Natural killer cell treated with Interleukin-12 subunit alpha and Interleukin-12 subunit beta and Interleukin-15 and Interleukin-18, amount 100 ng/mL, for 72 hours (primary cell): Measurements from ENCODE around the gene ADGRV1. TPM values are rescaled to one million over a fixed set of nuclear protein-coding genes. Genes with fewer than 3 reads are reported as not detected.

Source experiments
- ATAC-seq, 2 donors: fragments of 150-1000 bp; cut with Tn5 transposase in 1 of 2; sonication (Bioruptor Pico), chemical (Tn5 transposase) in 1 of 2; 2 replicates each; pipeline ENCODE4 v1.10.0; 2021
- DNase-seq: peaks from one replicate; pipeline ENCODE4 v3.0.0; 2022; ENCODE audit warnings: low spot score
- H3K27ac Mint-ChIP-seq, 2 donors: 1 replicate in 1 of 2; 2 replicates in 1 of 2; pipeline ENCODE4 v1.8.0; 2022; ENCODE audit warnings: mixed read lengths in 2 of 2, mild to moderate bottlenecking in 1 of 2, moderate library complexity in 1 of 2
- H3K27me3 Mint-ChIP-seq, 2 donors: 1 replicate in 1 of 2; 2 replicates in 1 of 2; pipeline ENCODE4 v1.8.0; 2022; ENCODE audit warnings: mixed read lengths in 2 of 2
- H3K36me3 Mint-ChIP-seq: one replicate; pipeline ENCODE4 v1.8.0; 2022; ENCODE audit warnings: mixed read lengths
- H3K4me1 Mint-ChIP-seq, 2 donors: 1 replicate in 1 of 2; 2 replicates in 1 of 2; pipeline ENCODE4 v1.8.0; 2022; ENCODE audit warnings: low read depth in 2 of 2, mixed read lengths in 2 of 2, mild to moderate bottlenecking in 1 of 2
- H3K4me3 Mint-ChIP-seq: one replicate; pipeline ENCODE4 v1.8.0; 2022; ENCODE audit warnings: mixed read lengths
- H3K9me3 Mint-ChIP-seq: 2 replicates; pipeline ENCODE4 v1.8.0; 2022; ENCODE audit warnings: mixed read lengths
- total RNA-seq, 2 donors: library from RNA; stranded (reverse); gene quantifications; one replicate each; pipeline ENCODE4 v1.2.3, GENCODE V29; 2022

Gene ADGRV1
- total RNA-seq, 2 donors from 2014 or later, result 0.33 TPM; not detected in 1

GRCh38 chr5:90930756-90931431 lies 372.3 kb downstream of the ADGRV1 start:
- H3K27ac Mint-ChIP-seq, result peak overlapping the region in 1 of 2 donors; percentile 1
- peaks cover 7 to 10% of the 10 kb centered on the region in 2 donors for H3K27me3 Mint-ChIP-seq
- H3K36me3 Mint-ChIP-seq, result no peaks in the 10 kb centered on the region
- peaks cover 0 to 4% of the 10 kb centered on the region in 2 donors for H3K4me1 Mint-ChIP-seq
- no peak for ATAC-seq
- no peak overlapping the region for H3K4me3 Mint-ChIP-seq
- no peak for DNase-seq
- H3K9me3 Mint-ChIP-seq, result no peaks in the 10 kb centered on the region

DNA sequence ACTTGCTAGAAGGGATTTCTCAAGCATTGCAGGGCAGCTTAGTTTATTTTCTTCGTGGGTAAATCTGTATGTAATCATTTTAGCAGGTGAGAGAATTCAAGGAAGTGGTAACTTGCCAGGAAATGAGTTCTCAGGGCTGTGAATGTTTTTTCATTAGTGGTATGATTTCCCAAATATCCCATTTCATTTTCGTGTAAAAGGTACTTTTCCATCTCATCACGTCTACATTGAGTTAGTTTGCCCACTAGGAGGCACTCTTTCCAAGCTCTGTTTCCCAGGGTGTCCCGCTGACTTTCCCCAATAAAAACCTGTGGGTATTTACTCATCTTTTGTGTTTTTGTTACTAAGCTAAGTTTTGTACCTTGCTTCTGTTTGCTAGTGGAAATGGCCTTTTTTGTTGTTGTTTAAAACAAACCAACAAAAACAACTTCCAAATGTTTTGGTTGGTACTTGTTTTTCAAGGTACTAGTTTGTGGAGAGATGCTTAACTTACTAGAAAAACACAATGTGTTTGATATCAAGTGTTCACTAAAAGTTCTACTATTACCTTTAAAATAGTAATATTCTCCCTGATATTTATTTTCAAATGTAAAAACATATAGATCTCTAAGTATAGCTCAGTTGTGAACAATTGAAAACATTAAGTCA lies 373.6 kb downstream of the ADGRV1 start:
- Mint-ChIP-seq H3K4me1 (peaks cover 0 to 4% of the 10 kb centered on the region in 2 donors), H3K4me3 (no peak overlapping the region), H3K36me3 (no peaks in the 10 kb centered on the region), H3K27me3 (peaks cover 7 to 10% of the 10 kb centered on the region in 2 donors), H3K9me3 (no peaks in the 10 kb centered on the region), H3K27ac (no peak overlapping the region)
- ATAC-seq (peak in 1 of 2 donors; percentile 62), DNase-seq (peak; percentile 72)

DNA sequence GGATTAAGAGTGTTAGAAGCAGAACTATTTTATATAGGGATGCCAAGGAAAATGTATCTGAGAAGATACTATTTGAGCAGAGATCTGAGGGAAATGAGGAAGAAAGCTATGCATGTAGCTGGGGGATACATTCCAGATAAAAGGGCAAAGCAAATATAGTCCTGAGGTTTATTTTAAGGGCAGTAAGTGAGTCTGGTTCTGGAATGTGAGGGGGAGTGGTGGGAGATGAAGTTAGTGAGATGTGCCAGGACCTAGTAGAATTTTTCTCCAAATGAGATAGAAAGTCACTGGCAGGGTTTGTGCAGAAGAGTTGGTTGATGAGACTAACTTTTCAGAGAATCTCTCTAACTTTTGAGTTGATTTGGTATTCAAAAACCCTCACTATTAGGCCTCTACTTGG lies 374.7 kb downstream of the ADGRV1 start:
- H3K27me3 Mint-ChIP-seq, result peaks cover 7 to 10% of the 10 kb centered on the region in 2 donors
- no peaks in the 10 kb centered on the region for H3K9me3 Mint-ChIP-seq
- DNase-seq (no peak), ATAC-seq (no peak)
- H3K4me3 Mint-ChIP-seq, result no peak overlapping the region
- H3K4me1 Mint-ChIP-seq, result peaks cover 0 to 4% of the 10 kb centered on the region in 2 donors
- H3K27ac Mint-ChIP-seq, result peak overlapping the region in 1 of 2 donors; percentile 13
- no peaks in the 10 kb centered on the region for H3K36me3 Mint-ChIP-seq

DNA sequence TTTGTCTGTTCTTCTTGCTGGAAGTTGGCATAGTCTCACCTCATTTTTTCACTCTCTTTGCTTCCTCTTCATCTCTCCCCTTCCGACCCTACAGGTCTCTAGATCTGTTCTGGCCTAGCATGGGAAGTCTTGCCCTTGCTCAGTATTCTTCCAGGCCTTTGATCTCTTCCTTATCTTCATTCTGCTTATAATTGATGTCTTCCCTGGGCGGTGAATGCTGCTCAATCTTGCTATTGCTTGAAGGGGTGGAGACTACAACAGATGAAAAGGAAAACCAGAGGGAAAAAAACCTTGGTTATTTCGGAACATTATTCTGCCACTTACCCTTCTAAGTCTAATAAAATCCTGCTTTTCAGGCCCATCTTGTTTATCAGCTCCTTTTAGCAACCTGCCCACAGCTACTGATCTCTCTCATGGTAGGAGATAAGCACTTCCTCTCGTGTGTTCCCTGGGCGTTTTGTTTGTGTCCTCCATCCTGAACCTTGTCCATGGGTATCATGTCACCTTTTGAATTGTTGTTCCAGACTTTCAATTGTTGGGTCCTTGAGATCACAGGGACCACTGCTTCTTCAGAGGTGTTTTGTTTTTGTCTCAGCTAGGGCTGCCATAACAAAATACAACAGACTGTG lies 375.6 kb downstream of the ADGRV1 start:
- DNase-seq (no peak), ATAC-seq (peak in 1 of 2 donors; percentile 55)
- Mint-ChIP-seq H3K27ac (no peak overlapping the region), H3K27me3 (peaks cover 7% of the 10 kb centered on the region in 2 donors), H3K9me3 (no peaks in the 10 kb centered on the region), H3K36me3 (no peaks in the 10 kb centered on the region), H3K4me1 (peaks cover 0 to 4% of the 10 kb centered on the region in 2 donors), H3K4me3 (no peak overlapping the region)

GRCh38 chr5:90934738-90935137 lies 376.1 kb downstream of the ADGRV1 start:
- ATAC-seq (no peak), DNase-seq (no peak)
- Mint-ChIP-seq H3K4me3 (no peak overlapping the region), H3K4me1 (peaks cover 0 to 4% of the 10 kb centered on the region in 2 donors), H3K27ac (no peak overlapping the region), H3K27me3 (peaks cover 5 to 7% of the 10 kb centered on the region in 2 donors), H3K9me3 (no peaks in the 10 kb centered on the region), H3K36me3 (no peaks in the 10 kb centered on the region)

GRCh38 chr5:90939211-90939610 lies 380.6 kb downstream of the ADGRV1 start:
- H3K4me3 Mint-ChIP-seq, result no peak overlapping the region
- H3K27ac Mint-ChIP-seq, result peak overlapping the region in 1 of 2 donors; percentile 78
- peaks cover 4 to 12% of the 10 kb centered on the region in 2 donors for H3K4me1 Mint-ChIP-seq
- DNase-seq (no peak), ATAC-seq (no peak)
- H3K27me3 Mint-ChIP-seq, result no peaks in the 10 kb centered on the region
- no peaks in the 10 kb centered on the region for H3K36me3 Mint-ChIP-seq
- no peaks in the 10 kb centered on the region for H3K9me3 Mint-ChIP-seq

DNA sequence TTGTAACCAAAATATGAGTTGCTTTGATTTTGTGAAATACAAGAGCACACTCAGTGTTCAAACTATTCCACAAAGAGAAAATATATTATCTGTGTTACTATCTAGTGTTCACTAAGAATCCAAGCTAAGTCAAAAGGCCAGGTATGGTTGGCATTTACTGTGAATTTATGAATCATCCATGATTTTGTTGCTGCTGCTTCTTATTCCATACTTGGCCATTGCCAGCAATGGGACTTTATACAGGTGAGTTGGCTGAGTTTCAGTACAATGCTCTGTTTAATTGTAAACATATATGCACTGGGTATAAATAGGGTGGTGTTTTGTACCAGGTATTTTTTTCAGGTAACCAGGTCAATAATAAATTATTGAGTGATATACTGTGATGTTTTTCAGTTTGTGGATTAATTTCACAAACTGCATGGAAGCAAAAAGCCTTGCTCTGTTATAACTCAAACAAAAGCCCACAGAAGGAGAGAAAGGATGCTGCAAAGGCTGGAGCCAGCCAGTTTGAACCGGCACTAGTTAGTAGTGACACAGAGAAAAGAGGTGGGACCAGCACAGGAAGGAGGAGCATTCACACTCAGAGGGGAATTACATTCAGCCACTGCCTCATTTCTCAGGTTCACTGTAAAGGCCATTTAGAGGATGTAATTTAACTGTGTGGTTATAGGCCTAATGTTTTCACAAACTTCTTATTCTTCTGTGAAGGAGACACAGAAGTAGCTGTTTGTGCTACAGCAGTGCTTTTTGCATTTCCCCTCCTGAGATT lies 381.8 kb downstream of the ADGRV1 start:
- Mint-ChIP-seq H3K4me3 (no peak overlapping the region), H3K27ac (peak overlapping the region; percentile 13 to 78), H3K4me1 (peaks cover 4 to 12% of the 10 kb centered on the region in 2 donors), H3K27me3 (no peaks in the 10 kb centered on the region), H3K36me3 (no peaks in the 10 kb centered on the region), H3K9me3 (no peaks in the 10 kb centered on the region)
- peak; percentile 96 to 98 for ATAC-seq
- DNase-seq, result peak; percentile 78

DNA sequence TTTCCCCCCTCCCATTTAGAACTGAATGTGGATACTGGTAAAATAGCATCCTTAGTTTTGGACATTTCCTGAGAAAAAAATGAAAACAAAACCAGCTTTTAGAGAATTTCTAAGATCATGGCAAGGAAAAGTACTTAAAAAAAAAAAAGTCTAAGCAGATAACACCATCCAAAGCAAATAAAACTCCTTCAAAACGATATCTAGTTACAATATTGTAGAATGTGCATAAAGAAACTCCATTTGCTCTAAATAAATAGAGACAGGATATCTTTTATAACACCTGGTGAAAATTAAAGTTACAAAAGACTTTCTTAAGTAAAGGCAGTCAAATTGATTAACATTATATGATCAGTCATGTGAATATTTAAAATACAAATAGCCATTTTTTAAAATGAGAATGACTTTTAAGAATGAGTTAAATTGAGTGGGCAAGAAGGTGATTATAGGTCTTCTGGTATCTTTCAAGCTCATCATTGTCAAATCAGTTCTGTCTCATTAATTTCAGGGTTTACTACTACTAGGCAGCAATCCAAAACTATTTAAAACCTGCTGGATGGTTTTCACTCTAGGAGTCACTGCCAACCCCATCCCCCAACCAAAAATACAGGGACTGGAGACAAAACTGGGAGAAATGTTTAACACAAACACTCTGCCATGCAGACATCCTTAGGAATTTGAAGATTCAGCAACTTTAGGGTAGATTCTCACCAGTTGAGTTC lies 382.6 kb downstream of the ADGRV1 start:
- H3K27me3 Mint-ChIP-seq, result no peaks in the 10 kb centered on the region
- peaks cover 4 to 12% of the 10 kb centered on the region in 2 donors for H3K4me1 Mint-ChIP-seq
- peak overlapping the region; percentile 13 to 78 for H3K27ac Mint-ChIP-seq
- no peaks in the 10 kb centered on the region for H3K9me3 Mint-ChIP-seq
- DNase-seq (no peak), ATAC-seq (no peak)
- H3K4me3 Mint-ChIP-seq, result no peak overlapping the region
- no peaks in the 10 kb centered on the region for H3K36me3 Mint-ChIP-seq

DNA sequence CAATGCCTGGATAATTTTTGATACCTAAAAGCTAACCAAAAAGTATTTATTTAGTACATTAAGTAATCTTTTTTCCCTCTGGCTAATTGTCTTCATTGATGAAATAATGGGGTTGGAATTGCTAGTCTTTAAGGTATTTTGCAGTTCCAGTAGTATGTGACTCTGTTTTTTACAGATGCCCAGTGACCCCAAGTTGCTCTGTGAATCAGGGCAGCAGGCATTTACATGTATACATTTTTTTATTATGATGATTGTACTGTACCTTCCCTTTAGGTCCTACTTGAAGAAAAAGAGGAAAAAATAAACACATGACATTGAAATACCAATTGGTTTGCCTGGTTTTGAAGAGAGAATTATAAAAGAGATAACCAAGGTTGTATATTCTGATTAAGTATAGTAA lies 385.5 kb downstream of the ADGRV1 start:
- H3K4me1 Mint-ChIP-seq, result peaks cover 4 to 12% of the 10 kb centered on the region in 2 donors
- H3K27ac Mint-ChIP-seq, result no peak overlapping the region
- no peaks in the 10 kb centered on the region for H3K36me3 Mint-ChIP-seq
- H3K4me3 Mint-ChIP-seq, result no peak overlapping the region
- ATAC-seq (no peak), DNase-seq (no peak)
- H3K27me3 Mint-ChIP-seq, result peaks cover 5 to 9% of the 10 kb centered on the region in 2 donors
- H3K9me3 Mint-ChIP-seq, result no peaks in the 10 kb centered on the region

DNA sequence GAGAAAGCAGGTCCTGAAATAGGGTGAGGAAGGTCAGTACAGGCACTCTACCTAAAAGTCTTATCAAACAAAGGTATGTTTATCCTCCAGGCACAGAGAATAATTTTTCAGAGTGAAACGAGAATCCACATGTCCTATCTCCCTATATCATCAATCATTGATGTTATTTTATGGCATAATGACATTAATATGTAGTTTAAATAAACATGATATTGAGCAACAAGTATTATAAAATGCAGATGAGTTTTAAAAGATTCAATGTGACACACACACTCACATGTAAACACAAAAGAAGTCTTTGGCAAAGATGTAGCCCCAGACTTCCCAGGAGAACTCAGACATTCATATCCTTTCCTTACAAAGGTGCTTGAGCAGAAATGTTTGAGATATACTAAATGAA lies 389.1 kb downstream of the ADGRV1 start:
- DNase-seq (no peak), ATAC-seq (no peak)
- no peaks in the 10 kb centered on the region for H3K4me1 Mint-ChIP-seq
- peaks cover 13 to 18% of the 10 kb centered on the region in 2 donors for H3K27me3 Mint-ChIP-seq
- H3K9me3 Mint-ChIP-seq, result no peaks in the 10 kb centered on the region
- H3K36me3 Mint-ChIP-seq, result no peaks in the 10 kb centered on the region
- no peak overlapping the region for H3K4me3 Mint-ChIP-seq
- H3K27ac Mint-ChIP-seq, result no peak overlapping the region

GRCh38 chr5:90948969-90949368 lies 390.4 kb downstream of the ADGRV1 start:
- Mint-ChIP-seq H3K4me3 (no peak overlapping the region), H3K27me3 (peaks cover 14 to 22% of the 10 kb centered on the region in 2 donors)
- ATAC-seq, result no peak

DNA sequence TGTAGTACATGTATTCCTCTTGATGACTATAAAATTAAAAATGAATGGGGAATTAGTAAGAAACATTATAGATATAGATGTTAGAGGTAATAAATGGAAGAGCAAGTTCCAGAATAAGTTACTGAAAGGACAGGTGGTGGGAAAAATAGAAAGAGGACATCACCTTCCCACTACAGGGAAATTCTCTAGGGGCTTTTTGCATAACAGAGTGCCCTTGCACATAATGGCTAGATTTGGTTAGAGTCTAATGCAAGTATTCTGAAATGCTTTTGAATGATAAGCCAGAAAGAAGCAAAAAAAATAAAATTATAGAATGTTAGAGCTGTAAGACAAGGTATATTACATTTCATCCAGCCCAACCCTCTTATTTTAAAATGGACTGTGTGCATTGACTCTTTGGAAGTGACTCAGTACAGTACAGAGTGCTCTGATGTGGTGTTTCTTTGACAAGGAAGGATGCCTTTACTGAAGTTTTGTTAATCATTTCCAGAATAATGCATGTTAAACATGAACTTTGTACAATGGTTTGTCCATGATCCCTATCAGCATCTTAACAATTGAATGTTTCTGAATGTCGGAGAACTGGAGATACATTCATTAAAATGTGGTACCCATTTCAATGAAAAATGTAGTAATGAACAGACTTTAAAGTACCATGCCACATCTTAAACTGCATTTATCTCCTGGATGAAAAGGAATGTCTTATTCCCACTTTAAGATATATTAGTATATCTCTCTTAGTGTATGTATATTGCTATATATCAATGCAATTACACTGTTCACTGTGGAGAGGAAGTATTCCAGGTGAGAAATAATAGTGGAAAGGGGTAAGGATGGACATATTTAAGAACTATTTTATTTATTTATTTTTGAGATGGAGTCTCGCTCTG lies 391.1 kb downstream of the ADGRV1 start:
- Mint-ChIP-seq H3K4me3 (no peak overlapping the region), H3K27me3 (peaks cover 14 to 22% of the 10 kb centered on the region in 2 donors), H3K36me3 (no peaks in the 10 kb centered on the region), H3K27ac (no peak overlapping the region), H3K9me3 (no peaks in the 10 kb centered on the region), H3K4me1 (no peaks in the 10 kb centered on the region)
- DNase-seq, result no peak
- no peak for ATAC-seq

More at GRCh38 chr5:90948969-90949368, 390.4 kb downstream of the ADGRV1 start:
- DNase-seq, result no peak
- H3K36me3 Mint-ChIP-seq, result no peaks in the 10 kb centered on the region
- no peak overlapping the region for H3K27ac Mint-ChIP-seq
- no peaks in the 10 kb centered on the region for H3K4me1 Mint-ChIP-seq
- no peaks in the 10 kb centered on the region for H3K9me3 Mint-ChIP-seq
